ENCODE results near the gene PNMA6E.

Gene PNMA6E

DNA sequence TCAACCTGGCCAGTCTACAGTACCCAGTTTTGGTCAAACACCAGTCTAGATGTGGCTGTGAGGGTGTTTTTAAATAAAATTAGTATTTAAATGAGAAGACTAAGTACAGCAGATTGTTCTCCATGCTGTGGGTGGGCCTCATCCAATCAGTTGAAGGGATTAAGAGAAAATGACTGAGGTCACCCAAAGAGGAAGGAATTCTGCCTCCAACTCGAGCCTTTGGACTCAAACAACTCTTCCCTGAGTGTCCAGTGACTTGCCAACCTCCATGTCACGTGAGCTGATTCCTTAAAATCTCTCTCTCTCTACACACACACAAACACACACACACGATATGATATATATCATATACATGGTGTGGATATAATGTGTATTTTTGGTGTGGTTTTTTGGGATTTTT lies 34.7 kb upstream of the PNMA6E start:
- no peak for DNase-seq (ENCODE audit: low read depth)

DNA sequence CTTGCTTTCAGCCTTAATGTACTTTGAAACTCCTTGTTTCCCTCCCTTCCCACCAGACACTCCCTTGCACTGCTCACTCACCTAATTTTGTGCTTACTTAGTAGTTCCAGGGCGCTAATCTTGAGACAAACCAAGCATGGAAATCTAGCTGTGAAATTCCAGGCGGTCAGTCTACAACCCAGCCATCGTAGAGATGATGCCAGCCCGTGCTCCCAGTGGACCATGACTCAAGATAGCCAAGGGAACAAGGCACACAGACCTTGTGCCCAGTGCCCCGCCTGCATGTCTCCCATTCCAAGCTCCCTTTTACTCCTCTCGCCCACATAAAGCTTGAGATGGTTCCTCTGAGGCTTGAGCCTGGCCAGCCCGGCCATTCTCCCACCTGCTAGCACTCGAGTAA lies 33.7 kb upstream of the PNMA6E start:
- DNase-seq (ENCODE audit: low read depth): no peak

DNA sequence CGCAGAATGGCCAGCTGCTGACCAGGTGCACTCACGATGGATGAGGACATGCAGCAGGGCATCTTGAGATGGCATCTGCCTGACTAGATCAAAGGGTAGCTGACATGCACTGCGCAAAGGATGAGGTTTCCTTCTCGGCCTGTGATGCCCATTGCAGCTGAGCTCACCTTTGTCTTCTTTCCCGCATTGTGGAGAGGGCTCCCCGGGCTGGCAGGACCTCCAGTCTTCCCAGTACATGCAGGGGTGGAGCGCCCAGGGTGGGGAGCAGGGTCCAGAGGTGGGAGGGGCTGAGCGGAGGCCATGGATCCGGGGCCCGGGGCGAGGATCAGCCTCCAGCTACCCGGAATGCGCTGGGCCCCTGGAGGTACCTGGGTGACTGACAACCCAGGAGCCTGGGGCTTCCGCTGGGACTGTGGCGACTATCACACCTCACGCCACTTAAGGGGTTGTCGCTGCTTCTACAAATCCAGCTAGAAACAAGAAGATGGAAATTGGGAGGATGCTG lies 32.7 kb upstream of the PNMA6E start:
- DNase-seq (ENCODE audit: low read depth): no peak

DNA sequence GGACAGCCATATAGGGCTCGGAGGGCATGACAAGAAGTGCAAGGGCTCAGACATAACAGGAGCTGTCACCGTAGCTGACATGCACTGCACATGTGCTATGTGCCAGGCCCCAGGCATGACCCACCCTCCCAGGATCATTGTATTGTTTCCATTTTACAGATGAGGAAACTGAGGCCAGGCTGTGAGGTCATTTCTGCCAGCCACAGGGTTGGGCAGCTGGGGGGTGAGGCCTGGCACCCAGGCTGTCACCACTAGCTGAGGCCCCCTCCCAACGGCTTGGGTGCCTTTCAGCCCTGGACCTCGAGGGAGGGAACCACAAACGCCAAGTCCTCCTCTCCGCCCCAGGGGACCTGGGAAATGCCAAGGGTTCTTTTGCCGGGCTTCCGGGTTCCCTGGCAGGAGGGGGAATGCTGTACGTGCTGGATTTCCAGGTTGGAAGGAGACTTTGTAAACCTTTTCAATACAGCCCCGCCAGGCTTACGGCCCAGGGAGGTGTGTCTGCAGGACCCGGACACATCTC lies 32.1 kb upstream of the PNMA6E start:
- no peak for DNase-seq (ENCODE audit: low read depth)

DNA sequence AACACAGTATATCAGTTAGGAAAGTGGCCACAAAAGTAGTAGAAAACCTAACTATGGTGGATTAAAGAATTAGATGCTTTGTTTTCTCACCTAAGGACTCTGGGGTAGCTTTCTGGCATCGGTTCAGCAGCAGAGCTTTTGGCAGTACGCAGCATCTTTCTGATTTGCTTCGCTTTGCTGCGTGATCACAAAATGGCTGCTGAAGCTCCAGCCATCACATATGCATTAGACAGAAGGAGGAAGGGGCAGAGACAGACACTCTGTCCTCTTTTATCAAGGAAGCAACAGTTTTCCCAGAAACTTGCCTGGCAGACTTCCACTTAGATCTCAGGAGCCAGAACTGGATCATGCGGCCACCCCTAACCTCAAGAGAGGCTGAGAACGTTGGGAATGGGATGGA lies 29.6 kb upstream of the PNMA6E start:
- DNase-seq (ENCODE audit: low read depth): no peak

DNA sequence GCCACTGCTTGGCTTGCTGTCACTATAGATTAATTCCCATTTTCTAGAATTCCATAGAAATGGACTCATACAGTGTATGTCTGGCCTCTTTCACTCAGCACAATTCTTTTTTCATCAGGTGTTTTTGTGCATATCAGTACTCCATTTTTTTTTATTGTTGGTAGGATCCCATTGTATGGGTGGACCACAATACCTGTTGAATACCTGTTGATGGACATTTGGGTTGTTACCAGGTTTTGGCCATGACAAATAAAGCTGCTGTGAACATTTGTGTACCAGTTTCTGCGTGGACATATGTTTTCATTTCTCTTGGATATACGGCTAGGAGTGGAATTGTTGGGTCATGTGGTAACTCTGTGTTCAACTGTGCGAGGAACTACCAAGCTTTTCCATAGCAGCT lies 25.1 kb upstream of the PNMA6E start:
- DNase-seq (ENCODE audit: low read depth): no peak

DNA sequence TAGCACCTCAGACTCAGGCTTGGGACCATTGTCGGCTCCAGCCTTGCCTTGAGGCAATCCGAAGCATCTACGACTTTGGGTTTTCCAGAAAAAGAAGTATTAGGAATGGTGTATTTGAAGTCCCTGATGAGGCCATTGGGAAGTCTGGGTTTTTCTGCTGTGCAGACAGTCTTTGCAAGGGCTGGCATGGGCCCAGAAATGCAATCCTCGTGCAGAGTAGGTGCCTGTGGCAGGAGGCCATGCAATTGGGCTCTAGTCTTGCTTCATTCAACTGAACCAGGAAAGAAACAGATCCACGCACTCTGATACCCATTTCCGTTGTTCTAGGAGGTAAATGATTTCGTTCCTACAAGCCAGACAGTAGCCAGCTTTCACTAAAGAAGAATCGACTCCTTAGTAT lies 22.5 kb upstream of the PNMA6E start:
- DNase-seq (ENCODE audit: low read depth): no peak

DNA sequence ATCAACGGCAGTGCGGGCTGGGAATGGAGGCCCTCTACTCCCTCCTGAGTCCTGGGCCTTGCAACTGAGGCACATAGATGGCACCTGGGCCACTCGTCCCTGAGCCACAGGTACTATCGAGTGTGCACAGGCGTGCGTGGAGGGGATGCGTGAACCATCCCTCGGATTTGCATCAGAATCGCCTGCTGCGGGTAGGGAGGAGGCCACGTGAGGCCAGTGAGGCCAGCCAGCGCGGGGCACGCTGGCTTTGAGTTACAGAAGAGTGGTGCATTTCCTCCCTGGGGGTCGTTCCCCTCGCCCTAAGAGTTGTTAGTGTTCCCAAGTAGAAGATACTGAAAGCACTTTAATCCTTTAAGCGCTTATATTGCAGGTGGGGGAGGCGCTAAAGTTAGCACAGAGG lies 20.7 kb upstream of the PNMA6E start:
- no peak for DNase-seq (ENCODE audit: low read depth)

DNA sequence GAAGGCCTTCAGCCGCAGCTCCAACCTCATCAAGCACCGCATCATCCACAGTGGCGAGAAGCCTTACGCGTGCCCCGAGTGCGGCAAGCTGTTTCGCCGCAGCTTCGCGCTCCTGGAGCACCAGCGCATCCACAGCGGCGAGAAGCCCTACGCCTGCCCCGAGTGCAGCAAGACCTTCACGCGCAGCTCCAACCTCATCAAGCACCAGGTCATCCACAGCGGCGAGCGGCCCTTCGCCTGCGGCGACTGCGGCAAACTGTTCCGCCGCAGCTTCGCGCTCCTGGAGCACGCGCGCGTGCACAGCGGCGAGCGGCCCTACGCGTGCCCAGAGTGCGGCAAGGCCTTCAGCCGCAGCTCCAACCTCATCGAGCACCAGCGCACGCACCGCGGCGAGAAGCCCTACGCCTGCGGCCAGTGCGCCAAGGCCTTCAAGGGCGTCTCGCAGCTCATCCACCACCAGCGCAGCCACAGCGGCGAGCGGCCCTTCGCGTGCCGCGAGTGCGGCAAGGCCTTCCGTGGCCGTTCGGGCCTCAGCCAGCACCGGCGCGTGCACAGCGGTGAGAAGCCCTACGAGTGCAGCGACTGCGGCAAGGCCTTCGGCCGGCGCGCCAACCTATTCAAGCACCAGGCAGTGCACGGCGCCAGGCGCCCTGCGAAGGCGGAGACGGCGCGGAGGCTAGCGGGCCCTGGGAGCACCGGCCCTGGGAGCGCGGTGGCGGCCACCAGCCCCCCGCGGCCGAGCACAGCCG lies 19.9 kb upstream of the PNMA6E start:
- no peak for DNase-seq (ENCODE audit: low read depth)

DNA sequence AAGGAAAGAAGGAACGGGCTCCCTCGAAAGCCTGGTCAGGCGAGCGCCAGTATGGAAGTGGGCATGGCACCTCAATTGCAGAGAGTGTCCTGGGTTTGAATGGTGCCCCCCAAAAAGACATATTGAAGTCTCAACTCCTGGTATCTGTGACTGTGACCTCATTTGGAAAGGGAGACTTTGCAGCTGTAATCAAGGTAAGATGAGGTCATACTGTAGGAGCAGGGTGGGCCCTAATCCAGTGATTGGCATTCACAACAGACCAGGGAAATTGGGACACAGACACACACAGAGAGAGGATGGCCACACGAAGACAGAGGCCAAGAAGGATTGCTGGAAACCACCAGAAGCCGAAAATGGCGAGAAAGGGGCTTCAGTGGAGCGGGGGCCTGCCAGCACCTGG lies 16.5 kb upstream of the PNMA6E start:
- DNase-seq (ENCODE audit: low read depth): no peak

DNA sequence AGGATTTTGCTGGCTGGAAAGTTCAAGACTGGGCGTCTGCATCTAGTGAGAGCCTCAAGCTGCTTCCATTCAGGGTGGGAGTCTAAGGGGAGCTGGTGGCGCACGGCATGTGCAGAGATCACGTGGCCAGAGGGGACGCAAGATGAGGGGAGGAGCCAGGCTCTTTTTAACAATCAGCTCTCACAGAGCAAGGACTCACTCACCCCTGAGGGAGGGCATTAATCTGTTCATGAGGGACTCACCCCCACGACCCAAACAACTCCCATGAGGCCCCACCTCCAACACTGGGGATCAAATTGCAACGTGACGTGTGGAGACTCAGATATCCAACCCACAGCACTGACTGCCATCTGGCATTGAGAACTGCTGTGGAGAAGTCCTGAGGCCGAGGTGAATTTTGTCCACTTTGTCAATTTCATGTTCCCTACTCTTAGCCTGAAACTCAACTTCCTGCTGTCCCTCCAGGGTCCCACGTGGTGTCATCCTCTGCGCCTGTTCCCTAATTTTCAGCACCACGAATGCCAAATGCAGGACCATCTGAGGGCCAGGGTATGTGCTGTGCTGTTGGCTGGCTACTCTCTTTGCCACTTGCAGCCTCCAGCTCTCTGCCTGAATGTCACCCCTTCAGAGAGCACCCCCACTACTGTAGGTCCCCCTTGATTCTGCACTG lies 15.8 kb upstream of the PNMA6E start:
- no peak for DNase-seq (ENCODE audit: low read depth)

DNA sequence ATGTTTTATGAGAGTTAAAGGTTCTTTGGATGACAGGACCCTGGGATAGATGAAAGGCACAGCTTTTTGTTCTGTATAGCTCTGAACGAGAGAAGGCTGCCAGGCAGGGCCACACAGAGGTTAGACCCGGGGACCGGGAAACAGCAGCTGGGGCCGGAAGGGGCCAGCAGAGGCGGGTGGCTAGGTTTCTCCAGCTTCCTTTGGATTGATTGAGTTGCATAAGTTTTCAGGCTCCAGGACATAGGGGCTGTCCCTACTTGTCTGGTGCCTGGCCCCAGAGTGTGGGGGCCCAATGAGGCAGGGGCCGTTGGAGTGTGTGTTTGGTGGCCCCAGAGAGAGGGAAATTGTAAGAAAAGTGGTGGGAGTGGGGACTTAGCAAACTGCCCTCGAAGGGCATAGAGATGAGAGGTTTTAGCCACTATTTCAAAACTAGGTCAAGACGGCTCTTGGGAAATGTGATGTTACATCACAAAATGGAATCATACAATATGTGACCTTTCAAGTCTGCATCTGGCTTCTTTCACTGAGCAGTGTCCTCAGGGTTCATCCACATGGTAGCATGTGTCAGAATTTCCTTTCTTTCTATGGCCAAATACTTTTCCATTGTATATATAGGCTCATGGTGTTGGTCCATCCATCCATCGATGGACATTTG lies 13.8 kb upstream of the PNMA6E start:
- DNase-seq (ENCODE audit: low read depth): no peak

DNA sequence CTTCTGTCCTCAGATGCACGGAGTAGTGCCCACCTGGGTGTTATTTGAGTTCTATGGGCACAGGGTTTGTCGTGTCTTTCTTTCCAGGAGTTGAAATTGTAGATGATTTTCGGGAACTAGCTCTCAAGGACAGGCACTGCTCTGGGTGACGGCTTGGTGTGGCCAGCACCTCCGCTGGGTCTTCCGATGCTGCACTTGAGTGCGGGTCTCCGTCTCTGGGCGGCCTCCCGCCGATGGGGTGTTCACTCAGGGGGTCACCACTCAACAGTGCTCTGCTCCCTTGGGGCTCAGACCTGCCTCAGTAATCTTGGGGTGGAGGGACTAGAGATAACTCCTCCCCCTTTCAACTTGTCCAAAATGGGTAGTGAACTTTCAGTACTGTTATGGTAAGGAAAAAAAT lies 12.6 kb upstream of the PNMA6E start:
- no peak for DNase-seq (ENCODE audit: low read depth)

DNA sequence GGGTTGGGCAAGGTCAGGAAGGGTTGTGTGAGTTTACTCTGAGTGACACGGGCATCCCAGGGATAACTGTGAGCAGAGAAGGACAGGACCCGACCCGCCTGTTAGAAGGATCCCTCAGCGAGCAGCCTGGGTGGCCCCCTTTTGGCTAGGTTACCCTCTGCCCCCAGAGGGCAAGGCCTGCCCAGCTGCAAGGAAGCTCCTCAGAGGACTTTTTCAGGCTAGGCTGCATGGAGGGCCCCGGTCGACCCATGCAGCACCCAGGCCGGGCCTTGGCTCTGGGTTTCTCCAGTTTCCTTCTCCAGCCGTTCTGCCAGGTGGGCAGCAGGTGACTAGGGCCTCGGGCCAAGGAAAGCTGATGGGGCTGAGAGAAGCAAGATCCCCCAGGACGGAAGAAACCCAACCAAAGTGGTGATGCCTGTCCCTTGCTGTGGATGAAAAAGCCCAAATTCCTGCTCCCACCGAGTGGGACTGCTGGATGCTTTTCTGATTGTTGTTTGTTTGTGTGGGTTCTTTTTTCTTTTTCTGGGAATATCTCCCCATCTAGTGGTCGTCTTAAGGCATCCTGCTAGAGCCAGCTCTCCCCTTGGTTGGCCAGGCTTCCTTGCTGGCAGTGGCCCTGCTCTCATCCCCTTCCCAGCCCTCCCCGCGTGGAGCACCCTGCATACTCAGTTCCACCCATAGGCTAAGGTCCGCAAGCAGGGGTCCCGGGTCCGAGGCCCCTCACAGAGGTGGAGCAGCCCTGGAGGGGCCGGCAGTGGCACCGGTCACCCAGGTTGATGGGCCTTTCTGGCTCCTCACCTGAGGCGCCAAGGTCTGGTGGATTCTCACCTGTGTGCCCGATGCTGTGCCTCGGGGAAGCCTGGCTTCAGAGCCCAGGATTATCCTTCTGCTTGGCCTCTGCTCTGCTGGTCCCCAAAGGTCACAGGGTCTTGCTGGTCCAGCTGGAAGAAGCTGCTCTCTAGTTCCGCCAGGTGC lies 11.9 kb upstream of the PNMA6E start:
- no peak for DNase-seq (ENCODE audit: low read depth)

DNA sequence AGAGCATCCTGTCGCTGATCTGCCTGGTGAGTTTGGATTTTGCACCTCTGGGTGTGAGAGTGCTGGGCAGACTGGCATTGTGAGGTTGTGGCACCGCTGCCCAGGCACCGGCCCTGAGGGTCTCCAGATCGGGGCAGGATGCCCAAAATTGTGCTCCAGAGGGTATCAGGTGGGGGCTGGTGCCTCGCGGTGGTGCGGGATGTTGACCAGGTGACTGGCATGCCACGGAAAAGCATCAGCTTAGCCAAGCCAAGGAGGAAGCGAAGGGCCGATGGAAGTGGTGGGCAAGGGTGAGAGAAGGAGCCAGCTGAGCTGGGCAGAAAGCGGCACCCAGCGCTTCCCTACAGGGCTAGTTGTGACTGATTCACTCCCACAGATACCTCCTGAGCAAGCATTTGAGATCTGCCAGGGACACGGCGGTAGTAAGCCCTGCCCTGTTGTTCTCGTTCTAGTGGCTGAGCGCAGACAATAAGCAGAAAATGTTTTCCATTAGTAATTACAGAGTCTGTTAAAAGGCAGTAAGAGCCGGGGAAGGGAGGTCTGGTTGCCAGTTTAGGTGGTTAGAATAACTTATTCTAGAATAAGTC lies 10.9 kb upstream of the PNMA6E start:
- DNase-seq (ENCODE audit: low read depth): no peak

DNA sequence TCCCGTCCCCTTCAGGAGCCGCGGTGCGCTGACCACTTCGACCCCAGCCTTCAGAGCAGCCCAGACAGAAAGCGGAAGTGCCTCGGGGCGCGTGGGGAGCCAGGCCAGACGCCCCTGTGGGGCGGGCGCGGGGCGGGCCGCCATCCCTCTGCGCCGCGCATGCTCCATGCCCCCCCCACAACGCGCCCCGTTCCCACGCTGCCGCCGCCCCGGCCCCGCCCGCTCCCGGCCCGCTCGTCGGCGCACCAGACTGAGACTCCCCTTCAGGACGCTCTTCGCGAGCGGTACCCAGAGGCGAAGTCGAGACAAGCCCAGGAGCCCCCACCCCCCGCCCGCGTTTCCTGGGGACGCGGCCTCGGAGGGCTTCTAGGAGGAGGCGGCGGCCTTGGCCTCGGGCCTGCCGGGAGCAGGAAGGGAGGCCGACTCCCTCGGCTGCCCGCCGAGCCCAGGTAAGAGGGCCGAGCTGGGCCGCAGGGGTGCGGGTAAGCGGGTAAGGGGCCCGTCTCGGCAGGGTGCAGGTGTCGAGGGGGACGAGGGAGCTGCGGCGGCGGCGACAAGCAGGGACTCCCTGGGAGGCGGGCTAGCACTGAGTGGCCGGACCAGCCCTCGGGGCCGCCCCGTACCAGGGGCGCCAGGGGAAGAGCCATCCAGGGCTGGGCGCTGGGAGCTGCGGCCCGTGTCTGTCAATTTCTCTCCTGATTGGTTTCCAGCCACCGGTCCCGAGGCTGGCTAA lies 10.3 kb upstream of the PNMA6E start, which contains the start of gene ZFP92:
TSS of gene ZFP92 (plus strand) at position 218 of the 733 bp plus-strand sequence. CDS start 6,851 bp downstream, outside the sequence.
- DNase-seq (ENCODE audit: low read depth): no peak

DNA sequence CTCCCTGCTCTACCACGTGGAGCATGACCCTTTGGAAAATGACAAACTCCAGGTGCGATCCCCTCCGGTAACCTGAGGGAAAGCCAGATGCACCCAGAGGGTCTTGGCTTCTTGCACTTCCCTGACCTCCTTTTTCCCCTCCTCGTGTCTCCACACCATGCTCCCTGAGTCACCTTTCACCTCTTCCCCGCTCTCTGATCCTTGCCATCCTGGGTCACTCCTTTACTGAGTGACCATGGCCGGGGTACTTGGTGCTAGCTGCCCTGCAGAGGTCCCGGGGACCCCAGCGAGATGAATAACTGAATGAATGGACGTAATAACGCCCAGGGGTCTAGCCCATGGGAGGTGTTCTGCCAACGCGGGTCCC lies 9.7 kb upstream of the PNMA6E start:
- no peak for DNase-seq (ENCODE audit: low read depth)

DNA sequence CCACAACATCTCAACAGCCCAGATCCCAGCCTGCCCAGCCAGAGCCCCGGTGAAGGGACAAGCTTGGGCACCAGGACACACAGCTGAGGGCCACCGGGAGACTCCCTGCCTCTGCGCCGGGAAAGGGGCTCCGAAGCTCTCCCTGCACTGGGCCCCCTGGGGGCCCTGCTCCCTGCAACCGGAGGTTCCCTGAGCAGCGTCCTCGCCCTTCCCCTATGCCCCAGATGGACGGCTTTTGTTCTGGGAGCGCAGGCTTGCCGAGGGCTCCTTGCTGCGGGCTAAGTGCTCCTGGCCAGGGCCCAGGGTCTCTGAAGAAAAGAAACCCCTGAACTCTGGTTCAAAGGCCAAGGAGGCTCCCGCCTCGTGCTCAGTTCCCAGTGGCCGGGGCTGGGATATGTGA lies 9.2 kb upstream of the PNMA6E start:
- DNase-seq (ENCODE audit: low read depth): no peak

DNA sequence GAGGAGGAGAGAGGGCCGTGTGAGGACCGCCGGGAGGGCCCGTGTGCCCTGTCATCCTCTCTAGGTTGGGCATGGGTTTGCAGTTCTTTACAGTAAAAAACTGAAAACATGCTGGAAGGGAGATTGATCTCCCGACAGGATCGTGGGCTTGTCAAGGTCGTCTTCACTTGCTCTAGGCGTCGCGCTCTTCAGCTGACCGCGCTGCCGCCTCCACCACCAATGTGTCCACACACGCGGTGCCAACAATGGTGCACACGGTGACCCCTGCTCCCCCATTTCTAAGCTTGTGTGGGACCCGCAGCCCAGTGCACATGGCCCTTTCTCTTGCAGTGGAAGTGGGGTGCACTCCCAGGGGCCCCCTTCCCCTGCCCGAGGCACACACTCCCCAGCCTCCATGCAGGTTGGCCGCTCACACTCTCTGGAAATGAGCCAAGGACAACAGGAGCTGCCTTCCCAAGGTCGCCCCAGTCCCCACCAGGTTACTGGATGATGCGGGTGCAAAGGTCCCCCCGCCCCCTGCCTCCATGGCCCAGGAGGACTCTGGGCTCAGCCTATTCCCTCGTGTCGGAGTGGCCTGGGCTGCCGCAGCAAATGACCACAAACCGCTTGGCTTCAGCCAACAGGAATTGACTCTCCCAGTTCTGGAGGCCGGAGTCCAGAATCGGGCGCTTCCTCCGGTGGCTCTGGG lies 8.4 kb upstream of the PNMA6E start:
- no peak for DNase-seq (ENCODE audit: low read depth)

DNA sequence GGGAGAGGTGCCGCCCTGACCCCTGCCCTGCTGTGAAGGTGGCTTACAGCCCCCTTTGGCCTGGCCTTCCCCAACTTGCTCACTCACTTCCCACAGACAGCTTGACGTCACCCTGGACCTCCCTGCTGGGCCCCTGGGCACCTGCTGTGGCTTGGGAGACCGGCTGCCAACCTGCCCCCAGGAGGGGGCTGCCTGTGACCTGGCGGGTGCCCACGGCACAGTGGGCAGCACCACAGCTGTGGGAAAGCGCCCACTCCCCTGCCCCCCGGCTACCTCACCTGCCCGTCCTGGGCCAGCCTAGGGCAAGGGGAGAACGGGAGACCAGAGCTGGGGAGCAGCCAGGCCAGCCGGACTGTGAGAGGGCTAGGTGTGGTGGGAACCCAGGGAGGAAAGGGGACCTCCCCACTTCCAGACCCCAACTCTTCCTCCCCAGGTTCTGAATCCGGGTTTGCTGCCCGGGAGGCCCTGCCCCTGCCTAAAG lies 7.8 kb upstream of the PNMA6E start:
- no peak for DNase-seq (ENCODE audit: low read depth)

All from CMK (cell line).